OCI-LY1 (cell line): ENCODE measurements around the gene GPR158.

Source experiments
- H2AFZ ChIP-seq: fragments of 200-600 bp; sonication (generic), shearing (Covaris generic); 2 replicates; pipeline ENCODE4 v1.6.0; 2014; ENCODE audit warnings: antibody characterized with exemption, mild to moderate bottlenecking, low read length
- H3F3A ChIP-seq: fragments of 200-600 bp; sonication (generic), shearing (Covaris generic); 2 replicates; pipeline ENCODE4 v1.6.0; 2014; ENCODE audit warnings: mild to moderate bottlenecking, antibody characterized with exemption, low read length, moderate library complexity; ENCODE audit not compliant: insufficient read depth
- H3K27ac ChIP-seq: fragments of 200-600 bp; sonication (generic); 2 replicates; pipeline ENCODE4 v1.5.1; 2014; ENCODE audit warnings: low read length, mixed run types, mild to moderate bottlenecking, low read depth; ENCODE audit not compliant: poor library complexity, severe bottlenecking
- H3K27me3 ChIP-seq: fragments of 200-600 bp; sonication (generic); 2 replicates; pipeline ENCODE4 v1.6.0; 2014; ENCODE audit warnings: antibody characterized with exemption, mild to moderate bottlenecking, low read length, moderate library complexity; ENCODE audit not compliant: insufficient read depth
- H3K36me3 ChIP-seq: fragments of 200-600 bp; sonication (generic); 2 replicates; pipeline ENCODE4 v1.6.1; 2014; ENCODE audit warnings: mild to moderate bottlenecking, antibody characterized with exemption, low read length, moderate library complexity, mixed read lengths; ENCODE audit not compliant: insufficient read depth
- H3K4me1 ChIP-seq: fragments of 200-600 bp; sonication (generic); 2 replicates; pipeline ENCODE4 v1.5.1; 2014; ENCODE audit warnings: mild to moderate bottlenecking, low read length, moderate library complexity; ENCODE audit not compliant: insufficient read depth, severe bottlenecking
- H3K4me2 ChIP-seq: fragments of 200-600 bp; sonication (generic), shearing (Covaris generic); 2 replicates; pipeline ENCODE4 v1.6.1; 2014; ENCODE audit warnings: low read length
- H3K4me3 ChIP-seq: fragments of 200-600 bp; sonication (generic); 2 replicates; pipeline ENCODE4 v1.5.1; 2014; ENCODE audit warnings: low read length, low read depth, mild to moderate bottlenecking, mixed read lengths; ENCODE audit not compliant: poor library complexity, severe bottlenecking
- H3K79me2 ChIP-seq: fragments of 200-600 bp; shearing (Covaris generic); 2 replicates; pipeline ENCODE4 v1.6.1; 2016; ENCODE audit warnings: mixed run types, low read length, mixed read lengths; ENCODE audit not compliant: insufficient read depth
- H3K9ac ChIP-seq: fragments of 200-600 bp; sonication (generic), shearing (Covaris generic); 2 replicates; pipeline ENCODE4 v1.6.1; 2014; ENCODE audit warnings: mild to moderate bottlenecking, low read length, mixed read lengths
- H3K9me2 ChIP-seq: fragments of 200-600 bp; sonication (generic), shearing (Covaris generic); 2 replicates; pipeline ENCODE4 v1.6.1; 2014; ENCODE audit warnings: low read depth, mild to moderate bottlenecking, low read length, mixed read lengths
- H3K9me3 ChIP-seq: fragments of 200-600 bp; shearing (Covaris generic); 2 replicates; pipeline ENCODE4 v1.6.1; 2014; ENCODE audit warnings: low read length, mixed read lengths
- H4K20me1 ChIP-seq: fragments of 200-600 bp; sonication (generic), shearing (Covaris generic); 2 replicates; pipeline ENCODE4 v1.6.0; 2016; ENCODE audit warnings: mild to moderate bottlenecking, low read length; ENCODE audit not compliant: insufficient read depth
- CTCF ChIP-seq: fragments of 200-600 bp; sonication (generic), shearing (Covaris generic); IDR thresholded peaks from 2 replicates; pipeline ENCODE4 v1.5.1; 2017; ENCODE audit warnings: mild to moderate bottlenecking, antibody characterized with exemption, low read length, moderate library complexity, mixed read lengths
- EZH2 ChIP-seq: fragments of 200-600 bp; sonication (generic), shearing (Covaris generic); IDR thresholded peaks from 2 replicates; pipeline ENCODE4 v1.8.0; 2017; ENCODE audit warnings: borderline replicate concordance, mixed run types, mild to moderate bottlenecking, antibody characterized with exemption, low read length, moderate library complexity, mixed read lengths

GPR158 gene

GRCh38 chr10:25130906-25131305 lies 43.9 kb upstream of the GPR158 start:
- H3K4me1 ChIP-seq, result no peaks in the 10 kb centered on the region
- H3K9me2 ChIP-seq, result no peaks in the 10 kb centered on the region
- H3K79me2 ChIP-seq, result no peaks in the 10 kb centered on the region
- no peaks in the 10 kb centered on the region for H3K36me3 ChIP-seq
- H3F3A ChIP-seq, result no peaks in the 10 kb centered on the region
- no peak for TF ChIP-seq EZH2
- no peaks in the 10 kb centered on the region for H3K27me3 ChIP-seq
- no peak overlapping the region for H3K9ac ChIP-seq
- H3K27ac ChIP-seq, result no peak overlapping the region
- no peak overlapping the region for H3K4me2 ChIP-seq
- H3K9me3 ChIP-seq, result no peaks in the 10 kb centered on the region
- no peak overlapping the region for H3K4me3 ChIP-seq
- H4K20me1 ChIP-seq, result no peaks in the 10 kb centered on the region
- no peak overlapping the region for H2AFZ ChIP-seq

GRCh38 chr10:25142116-25142864 lies 32.5 kb upstream of the GPR158 start:
- no peak overlapping the region for H3K4me2 ChIP-seq
- no peaks in the 10 kb centered on the region for H3K27me3 ChIP-seq
- no peaks in the 10 kb centered on the region for H3K9me3 ChIP-seq
- H3K79me2 ChIP-seq, result no peaks in the 10 kb centered on the region
- no peaks in the 10 kb centered on the region for H3F3A ChIP-seq
- H4K20me1 ChIP-seq, result no peaks in the 10 kb centered on the region
- no peak overlapping the region for H2AFZ ChIP-seq
- no peak overlapping the region for H3K27ac ChIP-seq
- no peaks in the 10 kb centered on the region for H3K9me2 ChIP-seq
- no peaks in the 10 kb centered on the region for H3K36me3 ChIP-seq
- H3K4me1 ChIP-seq, result no peaks in the 10 kb centered on the region
- TF ChIP-seq EZH2, result no peak
- TF ChIP-seq CTCF, result no peak
- no peak overlapping the region for H3K9ac ChIP-seq
- no peak overlapping the region for H3K4me3 ChIP-seq

GRCh38 chr10:25157650-25158049 lies 17.2 kb upstream of the GPR158 start:
- Histone ChIP-seq H3K4me3 (no peak overlapping the region), H3K36me3 (no peaks in the 10 kb centered on the region), H3K27me3 (no peaks in the 10 kb centered on the region), H3K79me2 (no peaks in the 10 kb centered on the region), H3F3A (no peaks in the 10 kb centered on the region), H3K9me3 (no peaks in the 10 kb centered on the region), H3K9me2 (no peaks in the 10 kb centered on the region), H4K20me1 (no peaks in the 10 kb centered on the region), H3K4me2 (no peak overlapping the region), H2AFZ (no peak overlapping the region), H3K27ac (no peak overlapping the region), H3K9ac (no peak overlapping the region), H3K4me1 (no peaks in the 10 kb centered on the region)
- TF ChIP-seq EZH2, result no peak
- TF ChIP-seq CTCF, result no peak

GRCh38 chr10:25159591-25159990 lies 15.2 kb upstream of the GPR158 start:
- Histone ChIP-seq H3K36me3 (no peaks in the 10 kb centered on the region), H3K4me3 (no peak overlapping the region), H3K27me3 (no peaks in the 10 kb centered on the region), H3K9ac (no peak overlapping the region), H4K20me1 (no peaks in the 10 kb centered on the region), H3K9me2 (no peaks in the 10 kb centered on the region), H3K9me3 (no peaks in the 10 kb centered on the region), H3K27ac (no peak overlapping the region), H2AFZ (no peak overlapping the region), H3K4me1 (no peaks in the 10 kb centered on the region), H3K4me2 (no peak overlapping the region), H3F3A (no peaks in the 10 kb centered on the region), H3K79me2 (no peaks in the 10 kb centered on the region)
- TF ChIP-seq EZH2 (no peak), CTCF (no peak)
